Spinal cord (tissue), 10 donors: ENCODE data around the gene C20orf204. TPM values are rescaled to one million over a fixed set of nuclear protein-coding genes. Genes with fewer than 3 reads are reported as not detected.

Experiments
- DNase-seq, 6 donors: peaks; one replicate each; pipeline versions ENCODE4 v3.0.0 to v3.0.0-alpha.2; 2013 to 2015; ENCODE audit warnings: low spot score in 6 of 6, low read depth in 4 of 6
- H3K27ac ChIP-seq: one replicate; pipeline ENCODE4 v1.5.1; 2013; ENCODE audit warnings: low read depth, low read length, control low read depth
- H3K27me3 ChIP-seq: one replicate; pipeline ENCODE4 v1.6.1; 2013; ENCODE audit warnings: low read length; ENCODE audit not compliant: control insufficient read depth, insufficient read depth
- H3K36me3 ChIP-seq: one replicate; pipeline ENCODE4 v1.6.1; 2013; ENCODE audit warnings: low read length; ENCODE audit not compliant: control insufficient read depth, insufficient read depth
- H3K4me1 ChIP-seq: one replicate; pipeline ENCODE4 v1.6.1; 2013; ENCODE audit warnings: low read length; ENCODE audit not compliant: control insufficient read depth, insufficient read depth
- H3K4me3 ChIP-seq: one replicate; pipeline ENCODE4 v1.5.1; 2013; ENCODE audit warnings: low read depth, low read length, control low read depth
- H3K9me3 ChIP-seq: one replicate; pipeline ENCODE4 v1.6.1; 2013; ENCODE audit warnings: low read length; ENCODE audit not compliant: control insufficient read depth, insufficient read depth
- WGBS: methylation state at CpG from one replicate; pipeline ENCODE4 v1.1.5; 2013; ENCODE audit warnings: missing lambda C conversion rate; ENCODE audit not compliant: insufficient coverage; 5-methylcytosine and 5-hydroxymethylcytosine counted together
- polyA plus RNA-seq, 2 donors: library from polyadenylated mRNA; unstranded; fragments of 120-200 nt; gene quantifications; one replicate each; pipeline ENCODE4 v1.2.1, GENCODE V29; 2013; ENCODE audit not compliant: insufficient read length in 2 of 2
- total RNA-seq, 2 donors: library from RNA; depleted of rRNA in 1 of 2; stranded (reverse); fragments of 120-200 nt in 1 of 2; fragments of >200 nt in 1 of 2; gene quantifications; one replicate each; pipeline versions ENCODE4 v1.2.3 to v1.2.4, GENCODE V29; 2013 to 2014
- donor health status: healthy.

C20orf204 gene
- total and polyA plus RNA-seq, 4 donors, result 0.69 to 3.1 (median 1.3) TPM

GRCh38 chr20:64055893-64056638 is 20.1 kb downstream of the C20orf204 start:
- DNase-seq, result no peak
- Histone ChIP-seq H3K36me3 (no peaks in the 10 kb centered on the region), H3K27me3 (peaks cover 25% of the 10 kb centered on the region), H3K9me3 (no peaks in the 10 kb centered on the region), H3K4me3 (no peak overlapping the region), H3K4me1 (peaks cover 50% of the 10 kb centered on the region), H3K27ac (peak overlapping the region; percentile 15)
- WGBS, result 53% methylated on average over 22 of the region's 22 CpGs

- Histone ChIP-seq H3K36me3 (no peaks in the 10 kb centered on the region), H3K4me1 (peaks cover 46% of the 10 kb centered on the region), H3K9me3 (no peaks in the 10 kb centered on the region), H3K27me3 (peaks cover 20% of the 10 kb centered on the region), H3K4me3 (no peak overlapping the region), H3K27ac (no peak overlapping the region)
- DNase-seq, result no peak
- WGBS, result 51% methylated on average over 7 of the region's 7 CpGs
These were observed 20.6 kb downstream of the C20orf204 start for GRCh38 chr20:64056639-64056888.

GRCh38 chr20:64056889-64057627 is 21.1 kb downstream of the C20orf204 start:
- peaks cover 17% of the 10 kb centered on the region for H3K27me3 ChIP-seq
- 51% methylated on average over 37 of the region's 39 CpGs for WGBS
- H3K27ac ChIP-seq, result no peak overlapping the region

GRCh38 chr20:64057628-64058498 is 21.9 kb downstream of the C20orf204 start:
- peaks cover 12% of the 10 kb centered on the region for H3K27me3 ChIP-seq
- no peaks in the 10 kb centered on the region for H3K36me3 ChIP-seq
- H3K27ac ChIP-seq, result no peak overlapping the region
- peak in 2 of 6 donors; percentile 62 to 69 for DNase-seq
- H3K4me3 ChIP-seq, result no peak overlapping the region
- peaks cover 53% of the 10 kb centered on the region for H3K4me1 ChIP-seq
- H3K9me3 ChIP-seq, result no peaks in the 10 kb centered on the region
- 33% methylated on average over 32 of the region's 33 CpGs for WGBS

More at GRCh38 chr20:64056889-64057627, 21.1 kb downstream of the C20orf204 start:
- Histone ChIP-seq H3K36me3 (no peaks in the 10 kb centered on the region), H3K4me1 (peaks cover 46% of the 10 kb centered on the region), H3K4me3 (no peak overlapping the region), H3K9me3 (no peaks in the 10 kb centered on the region)
- DNase-seq, result no peak

GRCh38 chr20:64058536-64058935 is 22.6 kb downstream of the C20orf204 start:
- WGBS, result 89% methylated on average over 11 of the region's 12 CpGs
- no peaks in the 10 kb centered on the region for H3K36me3 ChIP-seq
- H3K4me3 ChIP-seq, result no peak overlapping the region
- H3K4me1 ChIP-seq, result peaks cover 48% of the 10 kb centered on the region
- no peak for DNase-seq
- no peaks in the 10 kb centered on the region for H3K9me3 ChIP-seq
- H3K27me3 ChIP-seq, result peaks cover 12% of the 10 kb centered on the region
- H3K27ac ChIP-seq, result no peak overlapping the region

GRCh38 chr20:64062276-64062595 is 26.3 kb downstream of the C20orf204 start:
- Histone ChIP-seq H3K27ac (peak overlapping the region; percentile 50), H3K27me3 (peaks cover 2% of the 10 kb centered on the region), H3K4me3 (peak overlapping the region; percentile 69), H3K9me3 (no peaks in the 10 kb centered on the region), H3K36me3 (peaks cover 28% of the 10 kb centered on the region), H3K4me1 (peaks cover 41% of the 10 kb centered on the region)
- 47% methylated on average over 5 of the region's 5 CpGs for WGBS
- DNase-seq, result no peak

- 3% methylated on average over 85 of the region's 85 CpGs for WGBS
- Histone ChIP-seq H3K27ac (peak within 1 kb of the TSS; percentile 50), H3K4me1 (peaks cover 35% of the 10 kb centered on the region), H3K4me3 (peak within 1 kb of the TSS; percentile 71), H3K9me3 (no peaks in the 10 kb centered on the region), H3K27me3 (no peaks in the 10 kb centered on the region), H3K36me3 (peaks cover 33% of the 10 kb centered on the region)
- peak; percentile 87 to 99 (median 96) for DNase-seq
These were observed 26.8 kb downstream of the C20orf204 start, which contains the start of gene TCEA2 for GRCh38 chr20:64062596-64063388. Gene TCEA2 (plus strand): TSS chr20:64063198. CDS start chr20:64063313, 115 bp downstream.

- Histone ChIP-seq H3K4me1 (peaks cover 33% of the 10 kb centered on the region), H3K9me3 (no peaks in the 10 kb centered on the region), H3K27me3 (no peaks in the 10 kb centered on the region), H3K4me3 (peak overlapping the region; percentile 71), H3K36me3 (peaks cover 40% of the 10 kb centered on the region), H3K27ac (no peak overlapping the region)
- WGBS, result under 1% methylated on average over 50 of the region's 51 CpGs
- peak in 1 of 6 donors; percentile 16 for DNase-seq
These were observed 27.6 kb downstream of the C20orf204 start for GRCh38 chr20:64063389-64064144.
